GM18951 (cell line): ENCODE data around the gene NAA60.
A peak's percentile ranks its signal among the peaks of the same experiment; 100 is the strongest.

ENCODE experiments used
- POLR2A ChIP-seq: IDR thresholded peaks from 4 replicates; pipeline ENCODE4 v1.6.1; 2011; ENCODE audit warnings: mild to moderate bottlenecking; ENCODE audit not compliant: insufficient read length, insufficient read depth; ENCODE audit errors: extremely low read depth
- in situ Hi-C: fragments of 300-500 bp; cut with MboI; formaldehyde crosslinking; loops from one replicate; pipeline ENCODE4 v1.12.0; 2022; ENCODE audit warnings: low sequenced_read_pairs, mixed read lengths, inconsistent platforms; ENCODE audit not compliant: unreplicated experiment

The NAA60 gene

GRCh38 chr16:3481696-3482658 is 38.5 kb downstream of the NAA60 start:
- in situ Hi-C loops, result no loop called here
- no peak for TF ChIP-seq POLR2A

- no peak for TF ChIP-seq POLR2A
- in situ Hi-C loops, result no loop called here
These were observed 39.3 kb downstream of the NAA60 start for GRCh38 chr16:3482659-3483241.

DNA sequence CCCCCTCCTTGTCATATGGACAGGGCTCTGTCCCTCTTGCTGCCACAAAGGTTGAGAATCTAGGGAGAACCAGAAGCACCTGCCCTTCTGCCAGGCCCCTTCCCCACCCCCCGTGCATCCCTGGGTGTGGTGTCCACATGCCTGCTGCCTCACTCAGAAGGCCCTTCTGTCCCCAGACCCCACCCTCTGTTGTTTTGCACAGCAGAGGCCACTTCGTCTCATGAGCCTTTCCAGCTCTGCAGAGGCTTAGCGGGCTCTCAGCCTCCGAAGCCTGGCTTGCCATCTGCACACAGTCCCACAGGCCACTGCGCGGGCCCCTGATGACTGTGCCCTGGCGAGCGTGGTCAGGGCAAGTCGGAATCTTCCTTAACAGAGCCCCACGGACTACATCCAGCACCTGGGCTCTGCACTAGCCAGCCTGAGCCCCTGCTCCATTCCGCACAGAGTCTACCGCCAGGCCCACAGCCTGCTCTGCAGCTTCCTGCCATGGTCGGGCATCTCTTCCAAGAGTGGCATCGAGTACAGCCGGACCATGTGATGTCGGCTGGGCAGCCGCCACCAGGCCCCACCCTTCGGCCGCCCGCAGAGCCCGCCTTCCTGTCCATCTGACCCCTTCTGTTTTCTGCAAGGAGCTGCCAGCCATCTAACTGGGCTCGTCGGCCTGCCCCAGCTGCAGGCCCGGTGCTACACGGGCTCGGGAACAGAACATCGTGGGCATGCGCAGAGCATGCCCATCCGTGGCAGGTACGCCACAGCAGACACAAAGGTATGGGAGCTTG is 41.0 kb downstream of the NAA60 start:
- in situ Hi-C loops, result no loop called here
- TF ChIP-seq POLR2A, result no peak

DNA sequence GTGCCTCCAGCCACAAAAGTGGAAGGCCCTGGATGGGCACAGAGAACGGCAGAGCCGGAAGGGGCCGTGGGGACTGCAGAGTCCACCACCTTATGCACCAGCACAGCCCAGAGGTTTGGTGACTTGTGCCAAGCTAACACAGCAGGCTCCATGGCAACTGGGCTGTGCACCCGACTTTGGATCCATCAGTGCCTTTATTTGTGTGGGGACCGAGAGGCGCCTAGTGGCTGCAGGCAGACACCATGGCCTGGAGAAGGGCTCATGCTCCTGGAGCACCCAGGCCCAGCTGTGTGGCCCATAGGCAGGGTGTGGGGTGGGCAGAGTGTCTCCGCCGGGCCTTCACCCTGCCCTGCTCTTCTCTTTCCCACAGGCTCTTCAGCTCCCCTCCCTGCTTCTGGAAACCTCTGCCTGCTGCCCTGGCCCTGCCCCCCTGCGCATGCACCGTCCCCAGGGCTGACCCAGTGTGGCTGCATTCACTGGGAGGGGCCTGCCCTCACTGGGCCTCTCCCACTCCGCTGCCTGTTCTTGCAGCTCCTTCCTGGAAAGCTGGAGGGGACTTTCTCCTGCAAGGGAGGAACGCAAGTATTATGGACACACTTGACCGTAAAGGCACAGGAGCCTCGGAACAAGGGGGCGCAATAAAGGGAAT is 41.7 kb downstream of the NAA60 start:
- in situ Hi-C loops, result no loop called here
- no peak for TF ChIP-seq POLR2A

- peak; percentile 16 for TF ChIP-seq POLR2A
- in situ Hi-C loops, result no loop called here
These were observed 42.5 kb downstream of the NAA60 start for GRCh38 chr16:3485821-3486505.

GRCh38 chr16:3486506-3487215 is 43.2 kb downstream of the NAA60 start:
- no peak for TF ChIP-seq POLR2A
- in situ Hi-C loops, result no loop called here

DNA sequence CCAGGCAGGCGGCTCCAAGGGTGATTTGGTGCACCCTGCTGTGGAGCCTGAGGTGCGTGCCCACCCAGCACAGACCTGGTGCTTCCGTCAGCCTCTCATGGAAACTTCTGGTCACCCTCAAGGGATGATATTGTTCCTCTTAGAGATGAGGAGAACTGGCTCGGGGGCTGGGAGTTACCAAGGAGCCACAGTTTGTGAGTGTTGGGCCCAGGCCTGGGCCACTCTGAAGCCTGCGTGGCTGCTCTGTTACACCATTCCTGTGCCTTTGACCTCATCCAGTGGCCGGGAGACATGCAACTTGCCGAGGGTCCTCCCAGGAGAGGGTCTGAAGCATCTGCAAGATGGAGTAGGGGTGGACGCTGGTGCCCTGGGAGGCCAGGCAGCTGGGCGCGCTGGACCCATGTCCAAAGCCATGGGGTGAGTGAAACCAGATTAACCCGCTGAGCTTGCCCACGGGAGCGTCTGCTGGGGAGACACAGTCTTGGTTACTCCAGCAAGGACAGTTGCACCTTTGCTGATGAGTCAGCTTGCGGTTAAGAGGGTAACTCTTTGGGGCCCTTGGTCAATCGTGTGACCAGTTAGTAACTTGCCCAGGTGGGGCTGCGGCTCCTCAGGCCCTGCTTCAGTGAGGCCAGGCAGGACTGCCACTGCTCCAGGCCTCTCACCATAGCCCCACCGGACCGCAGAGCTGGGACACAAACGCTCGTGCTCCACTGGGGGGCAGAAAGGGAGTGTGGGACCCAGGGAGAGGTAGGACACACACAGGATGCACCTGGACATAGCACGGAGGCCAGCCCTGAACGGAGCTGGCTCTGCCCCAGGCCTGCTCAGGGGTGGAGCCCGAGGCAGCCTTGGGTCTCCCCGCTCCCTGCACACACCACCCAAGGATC is 44.3 kb downstream of the NAA60 start:
- TF ChIP-seq POLR2A, result no peak

DNA sequence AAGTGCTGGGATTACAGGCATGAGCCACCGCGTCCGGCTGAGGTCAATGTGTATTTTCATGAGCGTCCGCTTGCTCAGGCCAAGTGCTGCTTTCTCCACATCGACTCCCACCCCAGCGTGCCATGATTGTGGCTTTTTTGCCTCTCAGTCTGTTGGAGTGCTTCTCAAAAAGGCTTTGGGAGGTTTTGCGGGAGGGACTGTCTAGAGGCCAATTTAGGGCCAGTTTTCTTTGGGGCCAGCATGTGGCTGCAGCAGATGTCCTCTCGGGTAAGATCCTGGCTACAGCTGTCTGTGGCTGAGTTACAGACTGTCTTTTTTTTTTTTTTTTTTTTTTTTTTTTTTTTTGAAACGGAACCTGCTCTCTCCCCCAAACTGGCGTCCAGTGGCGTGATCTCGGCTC is 45.3 kb downstream of the NAA60 start:
- in situ Hi-C loops, result no loop called here
- no peak for TF ChIP-seq POLR2A

More for the DNA sequence above, 44.3 kb downstream of the NAA60 start:
- in situ Hi-C loops, result no loop called here

DNA sequence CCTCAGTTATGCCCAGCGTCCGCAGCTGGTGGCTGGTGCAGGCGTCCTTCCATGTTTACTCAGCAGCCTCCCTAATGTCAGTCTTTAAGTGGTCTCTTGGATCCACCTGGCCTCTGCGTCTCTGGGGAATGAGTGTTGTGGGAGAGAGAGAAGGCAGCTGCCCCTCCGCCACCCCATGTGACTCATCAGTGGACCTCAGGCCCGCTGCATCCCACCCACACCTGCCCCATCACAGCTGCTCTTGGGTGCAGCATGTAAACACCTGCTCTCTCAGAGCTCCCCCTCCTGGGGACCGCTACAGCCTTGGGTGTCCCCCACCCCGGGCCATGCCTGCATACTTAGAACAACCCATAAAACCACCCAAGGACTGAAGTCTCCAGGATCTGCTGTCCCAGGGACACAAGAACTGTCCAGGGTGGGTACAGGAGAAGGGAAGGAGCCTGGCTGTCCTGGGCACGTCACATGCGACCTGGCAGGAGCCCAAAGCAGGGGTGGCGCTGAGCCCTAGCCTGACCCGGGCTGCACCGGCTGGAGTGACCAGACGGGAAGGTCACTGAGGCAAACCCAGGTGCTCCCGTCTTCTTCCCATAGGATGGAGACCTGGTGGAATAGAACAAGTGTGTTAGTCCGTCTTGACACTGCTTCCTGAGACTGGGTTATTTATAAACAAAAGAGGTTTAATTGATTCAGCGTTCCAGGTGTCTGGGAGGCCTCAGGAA is 47.6 kb downstream of the NAA60 start:
- no peak for TF ChIP-seq POLR2A
- in situ Hi-C loops, result no loop called here

GRCh38 chr16:3492356-3492755 is 48.9 kb downstream of the NAA60 start:
- no peak for TF ChIP-seq POLR2A
- in situ Hi-C loops, result no loop called here
